ENCODE results near the gene RIPOR3.

GRCh38 chr20:50652702-50653294 is 38.5 kb downstream of the RIPOR3 start:
- TF ChIP-seq CTCF (IDR thresholded peaks at IDR 0.05) = no peak
- no peak for TF ChIP-seq POLR2A (IDR thresholded peaks at IDR 0.05; ENCODE audit: low read depth)
- TF ChIP-seq POLR2AphosphoS5 (IDR thresholded peaks at IDR 0.05) = no peak
